Keratinocyte (primary cell): Measurements from ENCODE around the gene TBC1D30. TPM values are rescaled to one million over a fixed set of nuclear protein-coding genes. Genes with fewer than 3 reads are reported as not detected.

Source experiments
- DNase-seq: peaks from one replicate; pipeline ENCODE4 v3.0.0-alpha.2; 2011; ENCODE audit warnings: low read depth, missing footprints, low spot score
- FAIRE-seq: peaks from 2 replicates; lab custom pipeline; 2011; peaks lifted over from hg19 to GRCh38; lab: Jason Lieb, UNC
- H2AFZ ChIP-seq: 2 replicates; pipeline ENCODE4 v1.6.0; 2012; ENCODE audit warnings: low read length, control low read depth, inconsistent platforms; ENCODE audit not compliant: control insufficient read depth
- H3K27ac ChIP-seq: 2 replicates; pipeline ENCODE4 v1.5.1; 2011; ENCODE audit warnings: low read length; ENCODE audit not compliant: control insufficient read depth, insufficient read depth
- H3K27me3 ChIP-seq: 3 replicates; pipeline ENCODE4 v1.6.0; 2011; ENCODE audit warnings: low read length; ENCODE audit not compliant: control insufficient read depth, insufficient read depth; ENCODE audit errors: extremely low read depth
- H3K36me3 ChIP-seq, 2 experiments: 2 replicates in 1 of 2; 3 replicates in 1 of 2; pipeline ENCODE4 v1.5.1; 2011; ENCODE audit warnings: low read length in 2 of 2, mild to moderate bottlenecking in 1 of 2; ENCODE audit not compliant: control insufficient read depth in 2 of 2, insufficient read depth in 2 of 2; ENCODE audit errors: extremely low read depth in 1 of 2
- H3K4me1 ChIP-seq: 3 replicates; pipeline ENCODE4 v1.5.1; 2011; ENCODE audit warnings: low read length; ENCODE audit not compliant: control insufficient read depth, insufficient read depth; ENCODE audit errors: extremely low read depth
- H3K4me2 ChIP-seq: 3 replicates; pipeline ENCODE4 v1.6.0; 2011; ENCODE audit warnings: low read depth, low read length; ENCODE audit not compliant: control insufficient read depth, insufficient read depth; ENCODE audit errors: extremely low read depth
- H3K4me3 ChIP-seq, 3 experiments: fragments of 200-600 bp in 1 of 3; sonication (generic) in 1 of 3; 2 replicates in 2 of 3; 3 replicates in 1 of 3; pipeline ENCODE4 v1.5.1; 2011 to 2016; ENCODE audit warnings: low read length in 3 of 3, mild to moderate bottlenecking in 3 of 3, control low read depth in 2 of 3, inconsistent platforms in 1 of 3, low read depth in 1 of 3, mixed read lengths in 1 of 3, mixed run types in 1 of 3, moderate library complexity in 1 of 3; ENCODE audit not compliant: control insufficient read depth in 2 of 3, insufficient read depth in 2 of 3; ENCODE audit errors: extremely low read depth in 1 of 3
- H3K79me2 ChIP-seq: 2 replicates; pipeline ENCODE4 v1.6.0; 2012; ENCODE audit warnings: low read length; ENCODE audit not compliant: control insufficient read depth, insufficient read depth
- H3K9ac ChIP-seq: 3 replicates; pipeline ENCODE4 v1.6.0; 2011; ENCODE audit warnings: low read length; ENCODE audit not compliant: control insufficient read depth, insufficient read depth; ENCODE audit errors: extremely low read depth
- H3K9me1 ChIP-seq: 3 replicates; pipeline ENCODE4 v1.6.0; 2011; ENCODE audit warnings: low read length; ENCODE audit not compliant: control insufficient read depth, insufficient read depth; ENCODE audit errors: extremely low read depth
- H3K9me3 ChIP-seq: 2 replicates; pipeline ENCODE4 v1.5.1; 2012; ENCODE audit warnings: low read depth, low read length; ENCODE audit not compliant: control insufficient read depth
- H4K20me1 ChIP-seq: 3 replicates; pipeline ENCODE4 v1.6.0; 2011; ENCODE audit warnings: low read length; ENCODE audit not compliant: control insufficient read depth, insufficient read depth; ENCODE audit errors: extremely low read depth
- CTCF ChIP-seq, 3 experiments: IDR thresholded peaks in 1 of 3; conservative IDR thresholded peaks in 1 of 3; optimal IDR thresholded peaks in 1 of 3; 2 replicates in 2 of 3; 3 replicates in 1 of 3; pipeline versions ENCODE3 to v1.5.1; 2011; ENCODE audit warnings: low read length in 3 of 3, mild to moderate bottlenecking in 3 of 3, moderate library complexity in 2 of 3, control low read depth in 1 of 3, inconsistent platforms in 1 of 3; ENCODE audit not compliant: insufficient read depth in 2 of 3; ENCODE audit errors: extremely low read depth in 1 of 3
- EZH2 ChIP-seq: IDR thresholded peaks from one replicate; pipeline ENCODE4 v1.6.1; 2012; ENCODE audit warnings: inconsistent platforms, mild to moderate bottlenecking, low read length, moderate library complexity
- dilution Hi-C: fragments of 300-500 bp; cut with MboI; formaldehyde crosslinking; loops from one replicate; pipeline ENCODE4 v1.7.0; 2020; ENCODE audit warnings: low sequenced_read_pairs; ENCODE audit not compliant: extremely low pct_ligation_motif_present
- polyA plus RNA-seq, 5 experiments: library from polyadenylated mRNA; depleted of rRNA in 3 of 5; stranded (reverse) in 3 of 5; stranded (forward) in 1 of 5; unstranded in 1 of 5; fragments of >200 nt; gene quantifications; 1 replicate in 1 of 5; 2 replicates in 3 of 5; 3 replicates in 1 of 5; pipeline versions ENCODE4 v1.2.1 to v1.2.3, GENCODE V29; 2011 to 2012; ENCODE audit warnings: missing spikeins in 2 of 5, low read depth in 1 of 5, low replicate concordance in 1 of 5

Gene TBC1D30
- polyA plus RNA-seq, 1 donor (not counting 4 experiments of a cell fraction or from before 2014, with no cell fraction given), result 0.50 TPM

DNA sequence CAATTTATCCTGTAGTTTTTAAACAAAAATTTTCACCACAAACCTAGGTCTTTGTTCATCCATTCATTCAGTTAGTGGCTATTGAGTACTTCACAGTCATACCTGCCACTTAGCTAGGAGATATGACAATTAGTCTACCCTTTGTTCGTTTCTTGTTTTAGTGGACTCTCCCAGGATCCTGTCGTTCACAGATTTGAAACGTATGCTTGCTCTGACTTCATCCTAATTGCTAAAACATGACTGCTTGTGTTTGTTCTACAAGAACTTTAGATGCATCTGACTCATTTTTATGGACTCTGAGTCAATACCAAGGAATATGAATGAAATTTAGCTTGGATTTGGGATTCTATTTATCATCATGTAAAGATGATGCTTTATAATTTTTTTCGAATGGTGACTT lies 69.5 kb downstream of the TBC1D30 start:
- H3K27me3 ChIP-seq, result peaks cover 23% of the 10 kb centered on the region
- H3K9me1 ChIP-seq, result no peaks in the 10 kb centered on the region
- DNase-seq (no peak), FAIRE-seq (no peak)
- H3K27ac ChIP-seq, result no peak overlapping the region
- no peaks in the 10 kb centered on the region for H3K4me1 ChIP-seq
- no peak overlapping the region for H3K9ac ChIP-seq
- H4K20me1 ChIP-seq, result no peaks in the 10 kb centered on the region
- no peaks in the 10 kb centered on the region for H3K9me3 ChIP-seq
- H2AFZ ChIP-seq, result no peak overlapping the region
- H3K36me3 ChIP-seq, result no peaks in the 10 kb centered on the region
- dilution Hi-C loops, result no loop called here
- no peak overlapping the region for H3K4me2 ChIP-seq
- no peak overlapping the region for H3K4me3 ChIP-seq
- TF ChIP-seq EZH2 (no peak), CTCF (optimal IDR thresholded peaks at IDR 0.05 in 1 of 3, IDR thresholded peaks at IDR 0.05 in 1 of 3, conservative IDR thresholded peaks at IDR 0.05 in 1 of 3; ENCODE audit: extremely low read depth in 1 of 3, insufficient read depth in 2 of 3, low read length in 3 of 3) (no peak)
- no peaks in the 10 kb centered on the region for H3K79me2 ChIP-seq

DNA sequence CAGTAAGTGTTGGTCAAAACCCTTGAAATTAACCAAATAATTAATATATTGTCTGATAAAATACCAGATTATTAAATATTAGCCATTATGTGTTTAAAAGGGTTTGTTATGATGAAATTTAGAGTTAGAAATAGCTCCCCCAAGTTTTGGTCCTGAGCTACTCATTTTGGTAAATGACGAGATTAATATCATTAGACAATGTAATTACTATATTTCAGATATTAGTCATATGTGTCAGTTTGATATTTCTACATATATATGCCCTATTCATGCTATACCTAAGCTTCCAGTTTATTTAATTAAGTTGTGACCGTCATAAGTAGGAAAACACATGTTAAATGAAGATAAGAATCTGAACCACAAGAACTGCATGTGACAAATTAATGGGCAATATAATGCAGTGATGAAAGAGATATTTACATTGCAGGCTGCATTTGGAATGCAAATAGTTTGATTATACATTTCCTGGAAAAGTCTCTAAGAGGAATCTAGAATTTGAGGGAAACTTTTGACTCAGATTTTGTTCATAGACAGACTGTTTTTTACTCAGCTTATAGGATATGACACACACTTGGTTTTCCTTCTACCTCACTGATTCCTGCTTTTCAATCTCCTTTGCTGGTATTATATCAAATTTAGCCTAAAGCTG lies 70.5 kb downstream of the TBC1D30 start:
- no peak overlapping the region for H2AFZ ChIP-seq
- no peaks in the 10 kb centered on the region for H3K79me2 ChIP-seq
- H3K27me3 ChIP-seq, result peaks cover 15% of the 10 kb centered on the region
- no peaks in the 10 kb centered on the region for H3K9me1 ChIP-seq
- H4K20me1 ChIP-seq, result no peaks in the 10 kb centered on the region
- no peak overlapping the region for H3K9ac ChIP-seq
- H3K27ac ChIP-seq, result no peak overlapping the region
- no peak for DNase-seq
- no peaks in the 10 kb centered on the region for H3K9me3 ChIP-seq
- no peak overlapping the region for H3K4me3 ChIP-seq
- FAIRE-seq, result no peak
- H3K4me1 ChIP-seq, result no peaks in the 10 kb centered on the region
- no peak for TF ChIP-seq CTCF (optimal IDR thresholded peaks at IDR 0.05 in 1 of 3, IDR thresholded peaks at IDR 0.05 in 1 of 3, conservative IDR thresholded peaks at IDR 0.05 in 1 of 3; ENCODE audit: extremely low read depth in 1 of 3, insufficient read depth in 2 of 3, low read length in 3 of 3)
- no peak for TF ChIP-seq EZH2
- no peaks in the 10 kb centered on the region for H3K36me3 ChIP-seq
- no peak overlapping the region for H3K4me2 ChIP-seq
- dilution Hi-C loops, result no loop called here
